HG03280 (cell line): ENCODE results near the gene C14orf119.
"Not testable (repeated sequence)": the region's sequence is repeated elsewhere in the genome, so short reads cannot be mapped to it uniquely, and the experiment has no call there.

Experiments
- ATAC-seq: cut with Tn5 transposase; IDR thresholded peaks from one replicate; pipeline ENCODE4 v1.9.1; 2021; ENCODE audit warnings: mild to moderate bottlenecking, moderate library complexity; ENCODE audit not compliant: unreplicated experiment

Gene C14orf119

DNA sequence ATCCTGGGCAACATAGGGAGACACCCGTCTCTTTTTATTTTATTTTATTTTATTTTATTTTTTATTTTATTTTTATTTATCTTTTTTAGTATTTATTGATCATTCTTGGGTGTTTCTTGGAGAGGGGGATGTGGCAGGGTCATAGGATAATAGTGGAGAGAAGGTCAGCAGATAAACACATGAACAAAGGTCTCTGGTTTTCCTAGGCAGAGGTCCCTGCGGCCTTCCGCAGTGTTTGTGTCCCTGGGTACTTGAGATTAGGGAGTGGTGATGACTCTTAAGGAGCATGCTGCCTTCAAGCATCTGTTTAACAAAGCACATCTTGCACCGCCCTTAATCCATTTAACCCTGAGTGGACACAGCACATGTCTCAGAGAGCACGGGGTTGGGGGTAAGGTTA, 12.3 kb downstream of the C14orf119 start:
- ATAC-seq, result not testable (repeated sequence)

DNA sequence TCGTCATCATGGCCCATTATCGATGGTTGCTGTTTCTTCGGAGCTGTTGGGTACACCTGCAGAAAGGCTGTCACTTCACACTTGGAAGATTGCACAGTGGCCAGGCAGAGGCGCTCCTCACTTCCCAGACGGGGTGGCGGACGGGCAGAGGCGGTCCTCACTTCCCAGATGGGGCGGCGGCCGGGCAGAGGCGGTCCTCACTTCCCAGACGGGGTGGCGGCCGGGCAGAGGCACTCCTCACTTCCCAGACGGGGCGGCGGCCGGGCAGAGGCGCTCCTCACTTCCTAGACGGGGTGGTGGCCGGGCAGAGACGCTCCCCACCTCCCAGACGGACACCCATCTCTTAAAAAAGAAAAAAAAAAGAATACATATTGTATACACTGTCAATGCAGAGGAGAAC, 12.9 kb downstream of the C14orf119 start:
- ATAC-seq, result not testable (repeated sequence)

DNA sequence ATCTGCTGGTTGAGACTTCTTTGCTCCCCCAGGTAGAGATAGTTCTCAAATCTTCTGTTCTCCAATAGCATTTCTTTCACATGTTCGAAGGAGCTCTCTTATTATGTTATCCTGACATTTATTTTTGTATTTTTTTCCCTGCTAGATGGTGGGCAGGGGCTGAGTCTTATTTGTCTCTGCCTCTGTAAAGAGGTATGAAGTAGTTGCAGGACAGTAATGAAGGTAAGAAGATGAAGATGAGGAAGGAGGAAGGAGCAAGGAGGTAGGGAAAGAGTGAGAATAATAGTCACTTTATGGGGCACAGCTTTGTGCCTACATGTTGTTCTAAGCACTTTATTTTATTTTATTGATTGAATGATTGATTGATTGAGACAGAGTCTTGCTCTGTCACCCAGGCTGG, 14.5 kb downstream of the C14orf119 start:
- ATAC-seq, result no peak

DNA sequence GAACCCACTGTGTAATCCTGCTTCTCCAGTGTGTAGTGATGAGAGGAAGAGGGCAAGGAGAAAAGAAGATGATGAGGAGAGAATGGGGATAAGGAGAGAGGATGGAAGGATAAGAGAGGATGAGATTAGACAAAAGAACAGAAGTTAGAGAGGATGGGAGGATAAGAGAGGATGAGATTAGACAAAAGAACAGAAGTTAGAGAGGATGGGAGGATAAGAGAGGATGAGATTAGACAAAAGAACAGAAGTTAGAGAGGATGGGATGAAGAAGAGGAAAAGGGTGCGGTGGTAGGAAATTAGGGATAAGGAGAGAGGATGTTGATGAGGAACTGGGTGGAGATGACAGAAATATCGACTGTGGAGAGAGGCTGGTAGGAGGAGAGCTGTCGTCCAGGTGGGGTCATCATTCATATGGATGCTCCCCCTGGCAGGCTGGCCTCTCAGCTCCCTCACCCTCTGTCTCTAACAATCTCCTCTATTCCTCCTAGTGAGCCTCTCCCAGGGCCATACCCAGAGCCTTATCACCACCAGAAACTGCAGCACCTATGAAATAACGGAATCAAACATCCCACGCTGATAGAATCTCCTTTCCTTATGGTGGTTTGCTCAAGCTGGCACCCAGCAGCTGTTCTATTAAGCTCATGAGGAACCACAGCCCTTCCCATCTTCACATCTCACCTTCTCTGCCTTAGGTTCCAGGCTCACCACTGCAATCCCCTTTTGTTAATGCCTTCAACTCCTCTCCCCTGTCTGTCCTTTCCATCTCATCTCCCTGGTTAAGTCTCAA, 15.5 kb downstream of the C14orf119 start:
- no peak for ATAC-seq

DNA sequence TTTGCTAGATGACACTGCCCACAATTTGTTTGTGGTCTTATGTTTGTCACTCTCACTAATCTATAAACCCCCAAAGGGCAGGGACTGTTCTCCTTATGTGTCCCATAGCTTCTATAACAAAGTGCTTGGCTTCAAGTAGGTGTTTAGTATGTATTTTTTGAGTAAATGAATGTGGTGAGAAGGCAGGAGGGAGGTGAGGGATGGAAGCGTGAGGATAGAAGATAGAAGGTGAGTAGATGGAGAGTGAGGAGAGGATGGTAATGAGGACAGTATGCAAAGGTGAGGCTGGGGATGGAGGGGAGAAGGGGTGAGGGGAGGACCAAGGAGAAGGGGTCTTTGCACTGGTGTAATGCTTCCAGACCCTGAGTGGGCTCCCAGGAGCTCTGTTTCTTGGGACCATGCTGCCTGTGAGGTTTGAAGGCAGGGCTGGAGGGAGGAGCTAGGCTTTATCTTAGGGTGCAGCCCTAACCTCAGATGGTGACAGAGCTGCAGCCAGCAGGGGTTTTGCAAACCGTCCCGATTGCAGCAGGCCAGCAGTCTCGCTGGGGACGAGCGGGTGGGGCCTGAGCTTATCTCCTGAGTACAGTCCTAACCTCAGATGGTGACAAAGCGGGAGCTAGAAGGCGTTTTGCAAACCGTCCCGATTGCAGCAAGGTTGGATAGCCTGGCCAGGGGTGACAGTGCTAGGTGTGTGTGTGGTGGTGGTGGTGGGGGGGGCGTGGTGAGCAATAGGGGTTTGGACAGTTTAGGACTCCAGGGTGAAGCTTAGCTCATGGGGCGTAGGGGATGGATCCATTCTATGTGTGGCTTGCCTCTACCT, 17.3 kb downstream of the C14orf119 start:
- ATAC-seq, result no peak

DNA sequence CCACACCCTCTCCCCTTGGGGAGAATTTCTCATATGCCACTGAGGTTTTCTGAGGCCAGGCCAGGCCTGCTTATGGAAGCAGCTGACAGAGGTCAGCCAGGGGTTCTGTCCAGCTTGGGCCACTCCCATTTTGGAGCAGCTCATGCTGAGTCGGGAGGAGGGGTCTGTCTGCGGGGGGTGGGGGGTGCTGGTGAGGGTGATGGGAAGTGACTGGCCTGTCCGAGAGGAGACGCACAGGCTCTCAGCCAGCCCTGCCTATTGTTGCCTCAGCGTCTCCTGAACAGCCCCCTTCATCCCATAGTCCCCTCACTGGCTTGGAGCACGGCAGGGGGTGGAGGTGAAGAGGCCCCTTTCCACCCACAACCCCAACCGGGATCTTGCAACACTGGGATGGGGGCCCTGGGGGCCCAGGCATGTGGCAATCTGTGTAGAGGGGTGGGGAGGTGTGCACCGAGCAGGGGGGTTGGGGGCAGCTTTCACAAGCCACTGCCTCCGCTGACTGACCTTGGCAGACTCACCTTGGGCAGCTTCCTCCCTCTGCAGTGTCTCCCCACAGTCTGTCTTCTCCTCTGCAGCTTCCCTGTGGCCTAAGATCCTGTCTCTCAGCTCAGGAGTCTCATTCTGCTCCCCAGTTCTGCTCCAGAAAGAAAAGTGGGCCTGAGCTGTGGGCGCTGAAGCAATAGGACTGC, 18.3 kb downstream of the C14orf119 start:
- no peak for ATAC-seq

DNA sequence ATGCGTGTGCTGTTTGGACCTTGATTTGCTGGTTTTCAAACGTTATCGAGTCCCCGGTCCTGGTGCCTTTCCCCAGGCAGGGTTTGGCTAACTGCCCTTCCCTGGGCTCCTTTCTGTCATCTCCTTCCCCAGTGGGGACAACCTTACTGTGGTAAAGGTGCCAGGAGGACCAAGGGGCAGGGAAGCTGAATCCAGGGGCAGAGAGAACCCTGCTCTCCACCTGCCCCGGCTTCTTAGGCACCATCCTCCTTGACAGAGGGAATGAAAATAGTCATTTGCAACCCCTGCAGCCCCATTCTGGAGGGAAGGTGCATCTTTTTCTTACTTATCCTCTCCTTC, 18.8 kb downstream of the C14orf119 start:
- no peak for ATAC-seq

DNA sequence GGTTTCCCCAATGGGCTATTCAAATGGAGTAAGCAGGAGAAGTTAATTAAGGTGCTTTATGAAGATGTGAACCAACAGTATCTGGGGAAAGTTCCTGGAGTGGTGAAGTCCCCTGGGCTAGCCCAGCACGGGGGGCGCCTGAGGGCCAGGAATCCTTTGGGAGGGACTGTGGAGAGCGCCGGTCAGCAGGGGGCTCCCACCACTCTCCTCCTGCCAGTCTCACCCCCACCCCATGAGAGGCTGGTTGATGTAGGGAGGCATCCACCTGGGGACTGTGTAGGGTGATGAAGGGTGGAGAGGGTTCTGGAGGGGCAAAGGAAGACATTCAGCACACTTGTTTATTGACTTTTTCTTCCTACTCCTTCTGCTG, 19.3 kb downstream of the C14orf119 start:
- no peak for ATAC-seq

DNA sequence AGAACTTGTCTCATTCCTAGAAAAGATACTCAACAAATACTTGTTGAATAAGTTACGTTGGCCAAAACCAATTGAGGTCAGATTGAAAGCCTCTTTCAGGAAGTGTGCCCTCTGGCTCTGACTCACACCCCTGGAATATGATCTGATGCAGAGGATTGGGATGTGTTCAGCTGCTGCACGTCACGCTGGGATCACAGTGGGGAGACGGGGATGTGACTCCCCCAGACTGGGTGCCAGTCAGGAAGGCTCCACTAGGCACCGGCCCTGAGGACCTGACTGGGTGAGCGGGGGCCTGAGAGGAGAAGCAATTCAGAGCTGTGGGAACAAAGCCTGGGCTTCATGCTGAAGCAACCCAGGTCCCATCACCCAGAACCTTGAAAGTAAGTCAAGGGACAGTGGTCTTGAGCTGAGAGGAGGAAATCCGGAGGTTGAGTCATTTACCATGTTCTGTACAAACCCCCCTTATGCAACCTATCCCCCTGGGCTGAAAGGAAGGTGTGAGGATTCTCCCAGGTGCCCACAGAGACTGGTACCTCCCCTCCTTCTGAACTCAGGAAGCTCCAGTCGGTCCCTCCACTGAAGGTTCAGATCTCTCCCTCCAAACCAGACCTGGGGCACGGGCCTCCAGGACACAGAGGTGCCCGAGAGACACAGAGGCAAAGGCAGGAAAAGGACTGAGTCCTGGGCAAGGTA, 19.9 kb downstream of the C14orf119 start:
- ATAC-seq, result no peak

DNA sequence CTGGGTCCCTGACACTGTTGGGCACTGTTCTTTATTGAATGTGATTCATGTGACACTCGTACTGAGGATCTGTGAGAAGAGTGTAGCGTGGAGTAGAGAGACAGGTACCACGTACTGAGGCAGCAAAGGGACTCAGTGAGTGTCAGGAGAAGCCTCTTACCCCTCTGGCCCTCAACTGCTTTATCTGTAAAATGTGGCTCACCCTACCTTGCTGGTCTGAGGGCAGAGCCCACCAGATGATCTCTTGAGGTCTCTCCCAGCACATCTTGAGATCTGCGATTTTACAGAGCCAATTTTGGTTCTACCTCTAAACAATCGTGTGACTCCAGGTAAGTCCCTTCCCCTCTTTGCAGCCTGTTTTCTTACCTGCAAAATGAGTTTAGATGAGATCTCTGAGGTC, 20.6 kb downstream of the C14orf119 start:
- ATAC-seq, result no peak

DNA sequence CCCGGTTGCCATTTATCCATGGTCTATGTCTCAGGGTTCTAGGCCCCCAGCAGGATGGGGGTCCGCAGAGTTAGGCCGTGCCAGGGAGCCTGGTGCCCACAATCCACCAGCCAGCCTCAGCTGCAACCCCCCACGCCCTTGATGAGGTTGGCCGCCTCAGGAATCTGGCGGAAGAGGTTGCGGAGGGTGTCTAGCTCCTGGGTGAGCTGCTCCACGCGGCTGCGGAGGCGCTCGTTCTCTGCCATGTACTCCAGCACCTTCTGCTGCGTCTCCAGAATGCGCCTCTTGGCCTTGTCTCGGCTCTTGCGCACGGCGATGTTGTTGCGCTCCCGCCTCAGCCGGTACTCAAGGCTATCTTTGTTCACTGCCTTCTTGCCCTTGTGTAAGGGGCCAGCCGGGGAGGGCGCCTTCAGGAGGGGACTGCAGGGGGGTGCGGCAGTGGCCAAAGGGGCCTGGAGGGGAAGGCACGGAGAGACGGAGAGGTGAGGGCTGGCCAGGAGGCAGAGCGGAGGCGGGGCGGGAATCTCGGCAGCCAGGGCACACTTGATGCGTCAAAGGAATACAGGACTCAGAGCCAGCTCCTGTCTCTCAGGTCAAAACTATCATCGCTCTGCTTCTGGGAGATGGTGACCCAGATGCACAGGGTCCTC, 22.2 kb downstream of the C14orf119 start:
- no peak for ATAC-seq

DNA sequence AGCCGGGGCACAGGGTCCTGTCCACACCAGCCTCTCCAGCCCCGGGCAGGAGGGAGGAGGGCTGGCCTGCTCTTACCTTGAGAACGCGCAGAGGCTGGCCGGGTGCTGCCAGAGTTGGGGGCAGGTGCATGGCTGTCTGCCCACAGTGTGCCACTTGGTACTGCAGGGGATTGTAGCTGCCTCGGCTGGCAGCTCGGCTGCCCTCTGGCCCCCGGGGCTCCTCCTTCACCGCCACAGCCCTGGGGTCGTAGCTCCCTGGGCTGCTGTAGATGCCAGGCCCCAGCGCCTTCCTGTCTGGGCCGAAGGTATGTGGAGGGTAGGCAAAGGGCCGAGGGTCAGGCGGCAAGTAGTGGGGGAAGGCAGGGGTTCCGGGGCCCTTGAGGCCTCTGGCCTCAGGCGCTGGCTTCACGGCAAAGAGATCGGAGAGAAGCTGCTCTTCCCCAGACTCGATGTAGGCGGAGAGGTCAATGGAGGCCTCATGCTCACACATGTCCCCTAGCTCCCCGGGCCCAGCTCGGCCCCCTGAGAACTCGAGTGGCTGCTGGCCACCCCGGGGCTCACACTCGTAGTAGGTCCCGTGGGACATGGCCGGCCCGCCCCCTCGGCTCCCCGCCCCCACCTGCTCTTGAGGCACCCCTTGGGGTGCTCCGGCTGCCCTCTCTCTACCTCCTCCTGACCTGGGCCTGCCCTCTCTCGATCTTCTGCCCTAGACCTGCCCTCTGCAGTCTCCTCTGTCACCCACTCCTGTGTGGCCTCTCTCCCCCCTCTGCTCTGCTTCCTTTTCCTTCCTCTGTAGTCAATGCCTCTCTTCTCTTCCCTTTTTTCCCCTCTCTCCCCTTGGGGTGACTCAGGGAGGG, 23.4 kb downstream of the C14orf119 start, which contains the start of gene CEBPE:
Gene CEBPE, minus strand, starts transcription at position 750 of the 857 bp plus-strand sequence. Its CDS starts 164 bp downstream, at position 586.
- ATAC-seq, result no peak

DNA sequence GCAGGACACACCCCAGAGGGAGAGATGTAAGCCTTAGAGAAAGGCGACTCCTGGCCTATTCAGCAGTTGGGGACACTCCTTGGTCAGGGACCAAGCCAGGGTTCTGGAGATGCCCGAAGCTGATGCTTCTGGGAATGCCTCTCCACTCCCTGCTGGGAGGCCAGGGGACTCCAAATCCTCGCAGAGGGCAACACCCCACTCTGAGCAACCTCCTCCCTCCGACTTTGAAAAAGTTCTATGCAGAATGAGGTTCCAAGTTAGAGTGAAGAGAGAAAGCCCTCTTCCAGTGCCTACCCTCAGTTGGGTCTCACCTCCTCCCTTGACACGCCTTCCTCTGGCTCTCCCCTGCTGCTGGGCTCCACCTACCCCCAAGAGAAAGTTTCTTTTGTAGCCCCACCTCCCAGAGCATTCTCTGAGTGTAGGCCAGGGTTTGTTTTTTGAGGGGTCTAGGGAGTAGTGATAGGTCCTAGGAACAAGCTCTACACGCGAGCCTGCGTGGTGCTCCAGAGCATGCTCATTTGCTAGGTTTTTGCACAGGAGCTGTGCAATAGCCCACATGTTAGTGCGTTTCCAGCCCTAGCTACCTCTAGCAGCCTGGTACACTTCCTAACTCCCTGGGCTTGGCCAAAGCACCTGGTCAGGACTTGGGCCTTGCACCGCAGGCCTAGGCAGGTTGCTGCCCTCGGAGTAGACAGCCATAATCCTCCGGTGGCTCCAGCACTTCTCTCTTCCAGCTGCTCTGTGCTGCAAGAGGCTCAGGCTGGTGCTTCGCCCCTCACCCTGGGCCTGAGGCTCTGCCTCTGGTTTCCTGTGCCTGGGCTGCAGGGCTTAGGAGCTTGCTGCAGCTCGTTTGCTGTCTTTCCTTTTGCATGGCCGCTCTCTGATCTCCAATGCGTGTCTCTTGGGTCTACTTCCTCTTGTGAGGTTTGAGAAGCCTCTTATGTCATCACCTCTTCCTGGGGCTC, 24.3 kb downstream of the C14orf119 start:
- no peak for ATAC-seq

DNA sequence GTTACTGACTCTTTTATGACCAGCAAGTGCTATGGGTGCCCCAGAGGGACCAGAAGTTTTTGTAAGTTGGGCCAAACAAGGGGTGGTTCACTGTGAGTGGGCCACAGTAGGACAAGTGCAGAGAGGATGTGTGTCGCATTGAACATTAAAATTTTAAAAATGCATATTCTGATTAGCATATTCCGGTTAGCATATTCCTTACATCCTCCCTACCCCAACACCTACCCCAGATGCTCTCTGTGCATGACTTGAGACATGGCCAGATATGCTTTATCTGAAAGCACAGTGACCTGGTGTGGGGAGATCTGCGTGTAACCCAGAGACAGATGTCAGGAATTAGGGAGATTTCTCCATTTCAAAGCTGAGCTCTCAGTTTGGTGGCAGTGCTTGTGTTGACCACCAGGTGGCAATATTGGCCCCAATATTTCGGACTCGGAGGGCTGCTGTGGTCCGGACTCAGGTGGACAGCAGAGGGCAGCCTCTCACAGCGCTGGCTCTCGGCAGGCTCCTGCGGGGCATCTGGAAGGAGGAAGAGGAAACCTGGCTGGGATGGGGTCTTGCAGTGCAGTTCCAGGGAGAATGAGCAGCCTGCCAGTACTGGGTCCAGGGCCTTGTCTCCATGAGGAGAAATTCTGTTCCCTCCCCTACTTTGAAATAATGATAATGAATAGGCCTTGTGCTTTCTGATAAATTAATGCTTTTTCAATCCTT, 25.4 kb downstream of the C14orf119 start:
- peak; percentile 80 for ATAC-seq

DNA sequence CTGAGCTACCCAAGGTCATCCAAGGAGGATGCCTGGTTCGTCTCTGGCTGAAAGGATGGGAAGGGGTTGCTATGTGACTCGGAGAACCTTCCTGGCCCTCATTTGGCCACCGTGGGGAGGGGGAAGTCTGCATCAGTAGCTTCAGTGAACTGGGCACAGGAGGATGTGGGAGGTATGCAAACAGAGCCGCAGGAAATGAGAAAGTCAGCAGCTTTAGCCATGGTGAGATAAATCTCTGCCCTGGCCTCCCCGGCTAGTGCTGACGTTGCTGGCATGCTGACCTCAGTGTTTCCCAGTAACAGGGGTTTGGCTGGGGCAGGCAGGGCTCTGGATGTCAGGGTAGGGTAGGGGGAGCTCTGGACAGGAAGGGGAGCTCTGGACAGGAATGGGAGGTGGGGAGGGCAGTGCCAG, 26.1 kb downstream of the C14orf119 start:
- ATAC-seq, result no peak

DNA sequence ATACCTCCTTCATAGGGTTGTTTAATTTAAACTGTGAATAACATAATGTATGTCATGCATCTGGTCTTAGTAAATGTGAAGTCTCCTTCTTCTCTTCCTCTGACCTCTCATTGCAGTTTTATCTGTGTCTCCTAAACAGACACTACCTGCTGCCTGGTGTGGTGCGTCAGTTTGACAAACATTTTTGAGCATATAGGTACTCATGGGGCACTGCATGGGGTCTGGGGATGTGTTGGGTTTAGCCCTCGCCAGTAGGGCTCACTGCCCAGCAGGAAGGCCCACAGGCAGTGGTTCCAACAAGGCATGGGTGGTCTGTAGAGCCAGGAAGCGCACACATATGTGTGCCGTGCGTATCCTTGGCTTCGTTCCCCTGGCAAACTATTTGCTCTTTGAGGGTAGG, 26.8 kb downstream of the C14orf119 start:
- ATAC-seq, result no peak

DNA sequence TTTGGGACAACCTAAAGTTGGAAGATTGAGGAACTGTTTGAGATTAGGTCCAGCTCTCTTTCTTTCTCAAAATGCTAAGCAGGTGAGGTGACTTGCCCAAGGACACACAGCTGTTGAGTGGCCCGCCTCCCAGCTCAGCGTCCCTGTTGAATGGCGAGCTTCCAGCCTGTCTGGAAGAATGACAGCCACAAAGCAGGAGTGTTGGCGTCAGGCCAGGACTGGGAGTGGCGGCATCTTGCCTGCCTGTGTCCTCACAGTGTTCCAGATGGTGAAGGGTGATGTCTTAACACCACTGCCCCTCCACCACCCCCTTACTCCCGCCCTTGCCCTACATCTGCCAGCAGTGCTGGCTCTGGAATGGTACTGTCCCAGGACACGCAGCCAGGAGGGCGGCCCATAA, 28.1 kb downstream of the C14orf119 start:
- ATAC-seq, result no peak
